IPS DF 6.9 (cell line): ENCODE measurements around the gene SPATS2L.

Source experiments
- DNase-seq: peaks from one replicate; pipeline ENCODE4 v3.0.0-alpha.2; 2013; ENCODE audit warnings: low read depth, low spot score
- H3K27ac ChIP-seq: one replicate; pipeline ENCODE4 v1.5.1; 2013; ENCODE audit warnings: low read length, control low read depth
- H3K27me3 ChIP-seq: 2 replicates; pipeline ENCODE4 v1.6.1; 2013; ENCODE audit warnings: mild to moderate bottlenecking, low read length; ENCODE audit not compliant: control insufficient read depth, insufficient read depth
- H3K36me3 ChIP-seq: 2 replicates; pipeline ENCODE4 v1.6.1; 2013; ENCODE audit warnings: low read length; ENCODE audit not compliant: control insufficient read depth, insufficient read depth
- H3K4me1 ChIP-seq: 2 replicates; pipeline ENCODE4 v1.6.1; 2013; ENCODE audit warnings: low read length; ENCODE audit not compliant: control insufficient read depth, insufficient read depth
- H3K4me3 ChIP-seq: 2 replicates; pipeline ENCODE4 v1.5.1; 2013; ENCODE audit warnings: mild to moderate bottlenecking, low read length
- H3K9me3 ChIP-seq: 2 replicates; pipeline ENCODE4 v1.6.1; 2013; ENCODE audit warnings: low read length, inconsistent platforms; ENCODE audit not compliant: control insufficient read depth, insufficient read depth
- WGBS: extraction: QIAGEN DNeasy Blood & Tissue Kit; methylation state at CpG from one replicate; pipeline ENCODE4 v1.1.7; 2013; ENCODE audit warnings: mixed read lengths, missing lambda C conversion rate; ENCODE audit not compliant: insufficient read length, insufficient coverage; 5-methylcytosine and 5-hydroxymethylcytosine counted together

Gene SPATS2L

GRCh38 chr2:200494048-200494447, 187.6 kb downstream of the SPATS2L start:
- Histone ChIP-seq H3K4me1 (no peaks in the 10 kb centered on the region), H3K9me3 (no peaks in the 10 kb centered on the region), H3K4me3 (no peak overlapping the region), H3K36me3 (no peaks in the 10 kb centered on the region), H3K27ac (no peak overlapping the region), H3K27me3 (no peaks in the 10 kb centered on the region)
- DNase-seq = no peak
- no CpG with 5 or more reads among the region's 2 CpGs for WGBS

GRCh38 chr2:200496696-200497095, 190.2 kb downstream of the SPATS2L start:
- no peak overlapping the region for H3K4me3 ChIP-seq
- no peaks in the 10 kb centered on the region for H3K9me3 ChIP-seq
- no peaks in the 10 kb centered on the region for H3K36me3 ChIP-seq
- DNase-seq = no peak
- H3K4me1 ChIP-seq = no peaks in the 10 kb centered on the region
- WGBS = no CpG with 5 or more reads among the region's 1 CpG
- no peak overlapping the region for H3K27ac ChIP-seq
- no peaks in the 10 kb centered on the region for H3K27me3 ChIP-seq

- H3K36me3 ChIP-seq = no peaks in the 10 kb centered on the region
- WGBS = no CpG with 5 or more reads among the region's 2 CpGs
- no peak overlapping the region for H3K4me3 ChIP-seq
- H3K27ac ChIP-seq = no peak overlapping the region
- no peak for DNase-seq
- no peaks in the 10 kb centered on the region for H3K4me1 ChIP-seq
- H3K27me3 ChIP-seq = no peaks in the 10 kb centered on the region
- H3K9me3 ChIP-seq = no peaks in the 10 kb centered on the region
Measured at GRCh38 chr2:200498402-200499162, 192.1 kb downstream of the SPATS2L start.

- H3K9me3 ChIP-seq = no peaks in the 10 kb centered on the region
- no peaks in the 10 kb centered on the region for H3K4me1 ChIP-seq
- H3K27me3 ChIP-seq = no peaks in the 10 kb centered on the region
- DNase-seq = no peak
- no peak overlapping the region for H3K4me3 ChIP-seq
- no peak overlapping the region for H3K27ac ChIP-seq
- H3K36me3 ChIP-seq = no peaks in the 10 kb centered on the region
- WGBS = no CpG with 5 or more reads among the region's 5 CpGs
Measured at GRCh38 chr2:200502196-200502595, 195.7 kb downstream of the SPATS2L start.

GRCh38 chr2:200506679-200507078, 200.2 kb downstream of the SPATS2L start:
- WGBS = no CpG with 5 or more reads among the region's 9 CpGs
- Histone ChIP-seq H3K4me1 (no peaks in the 10 kb centered on the region), H3K36me3 (no peaks in the 10 kb centered on the region), H3K27ac (no peak overlapping the region), H3K9me3 (no peaks in the 10 kb centered on the region), H3K4me3 (no peak overlapping the region), H3K27me3 (no peaks in the 10 kb centered on the region)
- DNase-seq = no peak

GRCh38 chr2:200507179-200507578, 200.7 kb downstream of the SPATS2L start:
- no peaks in the 10 kb centered on the region for H3K27me3 ChIP-seq
- no peaks in the 10 kb centered on the region for H3K36me3 ChIP-seq
- no peaks in the 10 kb centered on the region for H3K4me1 ChIP-seq
- H3K27ac ChIP-seq = no peak overlapping the region
- 100% methylated on average over 2 of the region's 2 CpGs for WGBS
- no peak for DNase-seq
- no peaks in the 10 kb centered on the region for H3K9me3 ChIP-seq
- no peak overlapping the region for H3K4me3 ChIP-seq

- H3K9me3 ChIP-seq = no peaks in the 10 kb centered on the region
- no peaks in the 10 kb centered on the region for H3K4me1 ChIP-seq
- H3K27ac ChIP-seq = no peak overlapping the region
- peak overlapping the region; percentile 57; the same call in 1 of the 2 replicates for H3K4me3 ChIP-seq
- DNase-seq = no peak
- no peaks in the 10 kb centered on the region for H3K27me3 ChIP-seq
- WGBS = no CpG with 5 or more reads among the region's 8 CpGs
- H3K36me3 ChIP-seq = no peaks in the 10 kb centered on the region
Measured at GRCh38 chr2:200509235-200509611, 202.7 kb downstream of the SPATS2L start.

GRCh38 chr2:200509612-200510433, 203.3 kb downstream of the SPATS2L start, which contains the start of gene KCTD18:
KCTD18 (minus strand) TSS chr2:200510068; CDS start chr2:200507016, 3,052 bp downstream.
- no peak within 1 kb of the TSS for H3K27ac ChIP-seq
- DNase-seq = peak; percentile 58
- WGBS = no CpG with 5 or more reads among the region's 78 CpGs
- peak within 1 kb of the TSS; percentile 57; the same call in 1 of the 2 replicates for H3K4me3 ChIP-seq
- no peaks in the 10 kb centered on the region for H3K9me3 ChIP-seq
- no peaks in the 10 kb centered on the region for H3K4me1 ChIP-seq
- no peaks in the 10 kb centered on the region for H3K36me3 ChIP-seq
- no peaks in the 10 kb centered on the region for H3K27me3 ChIP-seq

GRCh38 chr2:200515155-200515554, 208.7 kb downstream of the SPATS2L start:
- H3K4me3 ChIP-seq = no peak overlapping the region
- WGBS = no CpG with 5 or more reads among the region's 1 CpG
- H3K9me3 ChIP-seq = no peaks in the 10 kb centered on the region
- H3K27ac ChIP-seq = no peak overlapping the region
- H3K36me3 ChIP-seq = no peaks in the 10 kb centered on the region
- no peaks in the 10 kb centered on the region for H3K27me3 ChIP-seq
- no peak for DNase-seq
- no peaks in the 10 kb centered on the region for H3K4me1 ChIP-seq

GRCh38 chr2:200523158-200523557, 216.7 kb downstream of the SPATS2L start:
- no peak overlapping the region for H3K27ac ChIP-seq
- no CpG with 5 or more reads among the region's 3 CpGs for whole genome bisulfite sequencing
- no peaks in the 10 kb centered on the region for H3K4me1 ChIP-seq
- DNase-seq = no peak
- no peaks in the 10 kb centered on the region for H3K27me3 ChIP-seq
- H3K4me3 ChIP-seq = no peak overlapping the region
- no peaks in the 10 kb centered on the region for H3K9me3 ChIP-seq
- H3K36me3 ChIP-seq = no peaks in the 10 kb centered on the region
